Measurements from ENCODE around the gene HSD17B7. TPM values are rescaled to one million over a fixed set of nuclear protein-coding genes. Genes with fewer than 3 reads are reported as not detected.
"Not testable (repeated sequence)": the region's sequence is repeated elsewhere in the genome, so short reads cannot be mapped to it uniquely, and the experiment has no call there.

Gene HSD17B7
- total RNA-seq, 1 donor from 2014 or later, result 6.5 TPM

GRCh38 chr1:162772571-162773154, 17.8 kb upstream of the HSD17B7 start:
- no peaks in the 10 kb centered on the region for H3K27me3 Mint-ChIP-seq (ENCODE audit: unreplicated experiment)
- no peak overlapping the region for H3K4me3 Mint-ChIP-seq (ENCODE audit: unreplicated experiment)
- TF ChIP-seq CTCF (IDR thresholded peaks at IDR 0.05), result no peak
- DNase-seq (ENCODE audit: extremely low spot score, unreplicated experiment), result no peak
- H3K9me3 Mint-ChIP-seq (ENCODE audit: unreplicated experiment), result no peaks in the 10 kb centered on the region
- H3K4me1 Mint-ChIP-seq (ENCODE audit: unreplicated experiment), result no peaks in the 10 kb centered on the region
- H3K36me3 Mint-ChIP-seq (ENCODE audit: unreplicated experiment), result peaks cover 83% of the 10 kb centered on the region
- H3K27ac Mint-ChIP-seq (ENCODE audit: unreplicated experiment), result no peak overlapping the region

GRCh38 chr1:162774007-162774406, 16.5 kb upstream of the HSD17B7 start:
- peaks cover 79% of the 10 kb centered on the region for H3K36me3 Mint-ChIP-seq (ENCODE audit: unreplicated experiment)
- no peak overlapping the region for H3K27ac Mint-ChIP-seq (ENCODE audit: unreplicated experiment)
- DNase-seq (ENCODE audit: extremely low spot score, unreplicated experiment), result no peak
- no peaks in the 10 kb centered on the region for H3K9me3 Mint-ChIP-seq (ENCODE audit: unreplicated experiment)
- H3K4me1 Mint-ChIP-seq (ENCODE audit: unreplicated experiment), result no peaks in the 10 kb centered on the region
- no peak overlapping the region for H3K4me3 Mint-ChIP-seq (ENCODE audit: unreplicated experiment)
- no peaks in the 10 kb centered on the region for H3K27me3 Mint-ChIP-seq (ENCODE audit: unreplicated experiment)
- TF ChIP-seq CTCF (IDR thresholded peaks at IDR 0.05), result no peak

- Mint-ChIP-seq H3K27ac (ENCODE audit: unreplicated experiment) (no peak overlapping the region), H3K9me3 (ENCODE audit: unreplicated experiment) (no peaks in the 10 kb centered on the region), H3K27me3 (ENCODE audit: unreplicated experiment) (no peaks in the 10 kb centered on the region), H3K36me3 (ENCODE audit: unreplicated experiment) (peaks cover 70% of the 10 kb centered on the region), H3K4me3 (ENCODE audit: unreplicated experiment) (no peak overlapping the region), H3K4me1 (ENCODE audit: unreplicated experiment) (no peaks in the 10 kb centered on the region)
- TF ChIP-seq CTCF (IDR thresholded peaks at IDR 0.05), result no peak
- no peak for DNase-seq (ENCODE audit: extremely low spot score, unreplicated experiment)
Measured at GRCh38 chr1:162779043-162779442, 11.5 kb upstream of the HSD17B7 start.

GRCh38 chr1:162782671-162783070, 7.8 kb upstream of the HSD17B7 start:
- Mint-ChIP-seq H3K4me1 (ENCODE audit: unreplicated experiment) (no peaks in the 10 kb centered on the region), H3K36me3 (ENCODE audit: unreplicated experiment) (peaks cover 46% of the 10 kb centered on the region), H3K9me3 (ENCODE audit: unreplicated experiment) (no peaks in the 10 kb centered on the region), H3K27me3 (ENCODE audit: unreplicated experiment) (no peaks in the 10 kb centered on the region), H3K4me3 (ENCODE audit: unreplicated experiment) (no peak overlapping the region), H3K27ac (ENCODE audit: unreplicated experiment) (no peak overlapping the region)
- no peak for DNase-seq (ENCODE audit: extremely low spot score, unreplicated experiment)
- TF ChIP-seq CTCF (IDR thresholded peaks at IDR 0.05), result no peak

GRCh38 chr1:162784926-162785325, 5.6 kb upstream of the HSD17B7 start:
- not testable (repeated sequence) for H3K4me3 Mint-ChIP-seq (ENCODE audit: unreplicated experiment); H3K27me3 Mint-ChIP-seq (ENCODE audit: unreplicated experiment); H3K9me3 Mint-ChIP-seq (ENCODE audit: unreplicated experiment); H3K4me1 Mint-ChIP-seq (ENCODE audit: unreplicated experiment); H3K27ac Mint-ChIP-seq (ENCODE audit: unreplicated experiment); DNase-seq (ENCODE audit: extremely low spot score, unreplicated experiment)
- peaks cover 29% of the 10 kb centered on the region for H3K36me3 Mint-ChIP-seq (ENCODE audit: unreplicated experiment)

- H3K9me3 Mint-ChIP-seq (ENCODE audit: unreplicated experiment); H3K36me3 Mint-ChIP-seq (ENCODE audit: unreplicated experiment); DNase-seq (ENCODE audit: extremely low spot score, unreplicated experiment); H3K4me3 Mint-ChIP-seq (ENCODE audit: unreplicated experiment); H3K4me1 Mint-ChIP-seq (ENCODE audit: unreplicated experiment); H3K27me3 Mint-ChIP-seq (ENCODE audit: unreplicated experiment); H3K27ac Mint-ChIP-seq (ENCODE audit: unreplicated experiment): not testable (repeated sequence)
Measured at GRCh38 chr1:162788783-162789182, 1.7 kb upstream of the HSD17B7 start.

GRCh38 chr1:162790985-162791357, 469 bp downstream of the HSD17B7 start:
- not testable (repeated sequence) for DNase-seq (ENCODE audit: extremely low spot score, unreplicated experiment); H3K27me3 Mint-ChIP-seq (ENCODE audit: unreplicated experiment); H3K9me3 Mint-ChIP-seq (ENCODE audit: unreplicated experiment); H3K36me3 Mint-ChIP-seq (ENCODE audit: unreplicated experiment); H3K4me1 Mint-ChIP-seq (ENCODE audit: unreplicated experiment)
- Mint-ChIP-seq H3K27ac (ENCODE audit: unreplicated experiment) (peak overlapping the region; percentile 89), H3K4me3 (ENCODE audit: unreplicated experiment) (peak overlapping the region; percentile 88)

GRCh38 chr1:162794284-162794683, 3.8 kb downstream of the HSD17B7 start:
- H3K36me3 Mint-ChIP-seq (ENCODE audit: unreplicated experiment), result peaks cover 12% of the 10 kb centered on the region
- not testable (repeated sequence) for H3K4me3 Mint-ChIP-seq (ENCODE audit: unreplicated experiment); H3K27ac Mint-ChIP-seq (ENCODE audit: unreplicated experiment); DNase-seq (ENCODE audit: extremely low spot score, unreplicated experiment); H3K4me1 Mint-ChIP-seq (ENCODE audit: unreplicated experiment); H3K27me3 Mint-ChIP-seq (ENCODE audit: unreplicated experiment); H3K9me3 Mint-ChIP-seq (ENCODE audit: unreplicated experiment)

GRCh38 chr1:162796617-162797279, 6.2 kb downstream of the HSD17B7 start:
- not testable (repeated sequence) for H3K9me3 Mint-ChIP-seq (ENCODE audit: unreplicated experiment); H3K27me3 Mint-ChIP-seq (ENCODE audit: unreplicated experiment); H3K4me3 Mint-ChIP-seq (ENCODE audit: unreplicated experiment); H3K4me1 Mint-ChIP-seq (ENCODE audit: unreplicated experiment); DNase-seq (ENCODE audit: extremely low spot score, unreplicated experiment); H3K27ac Mint-ChIP-seq (ENCODE audit: unreplicated experiment)
- peaks cover 12% of the 10 kb centered on the region for H3K36me3 Mint-ChIP-seq (ENCODE audit: unreplicated experiment)
